Naive thymus-derived CD8-positive, alpha-beta T cell (primary cell): ENCODE measurements around the gene MAP3K21. TPM values are rescaled to one million over a fixed set of nuclear protein-coding genes. Genes with fewer than 3 reads are reported as not detected.

Source experiments
- ATAC-seq, 2 donors: fragments of 150-1000 bp; cut with Tn5 transposase in 1 of 2; sonication (Bioruptor Pico), chemical (Tn5 transposase) in 1 of 2; 1 replicate in 1 of 2; 2 replicates in 1 of 2; pipeline ENCODE4 v1.10.0; 2021; ENCODE audit warnings: mild to moderate bottlenecking in 2 of 2, moderate library complexity in 2 of 2
- POLR2A ChIA-PET: fragments of 350-600 bp; sonication (Branson Sonifier 250); formaldehyde crosslinking; loops from one replicate; lab custom pipeline; 2021; ENCODE audit warnings: antibody characterized with exemption; lab: Charles Lee
- DNase-seq, 10 donors: peaks; one replicate each; pipeline versions ENCODE4 v3.0.0 to v3.0.0-alpha.2; 2020 to 2022
- H3K27ac Mint-ChIP-seq, 10 donors: one replicate each; pipeline ENCODE4 v1.8.0; 2020 to 2022; ENCODE audit warnings: mild to moderate bottlenecking in 10 of 10, mixed read lengths in 10 of 10, moderate library complexity in 4 of 10, inconsistent platforms in 1 of 10
- H3K27me3 Mint-ChIP-seq, 5 donors: one replicate each; pipeline ENCODE4 v1.8.0; 2021 to 2022; ENCODE audit warnings: mixed read lengths in 5 of 5
- H3K36me3 Mint-ChIP-seq, 3 donors: one replicate each; pipeline ENCODE4 v1.8.0; 2020 to 2022; ENCODE audit warnings: mixed read lengths in 3 of 3, mild to moderate bottlenecking in 2 of 3, inconsistent platforms in 1 of 3
- H3K4me1 Mint-ChIP-seq, 4 donors: one replicate each; pipeline ENCODE4 v1.8.0; 2021 to 2022; ENCODE audit warnings: mixed read lengths in 4 of 4
- H3K4me3 Mint-ChIP-seq, 10 donors: one replicate each; pipeline ENCODE4 v1.8.0; 2020 to 2022; ENCODE audit warnings: mild to moderate bottlenecking in 10 of 10, mixed read lengths in 10 of 10, moderate library complexity in 6 of 10, inconsistent platforms in 1 of 10
- H3K9me3 Mint-ChIP-seq, 9 donors: one replicate each; pipeline ENCODE4 v1.8.0; 2020 to 2022; ENCODE audit warnings: mixed read lengths in 9 of 9, mild to moderate bottlenecking in 3 of 9, inconsistent platforms in 1 of 9, moderate library complexity in 1 of 9
- polyA plus RNA-seq, 3 donors: library from polyadenylated mRNA; unstranded; fragments of 300-500 nt; fragmentation: Illumina TruSeq; gene quantifications; one replicate each; pipeline ENCODE4 v1.2.3, GENCODE V29; 2021
- total RNA-seq, 8 experiments: library from RNA in 2 of 8; stranded (reverse) in 2 of 8; gene quantifications; one replicate each; pipeline ENCODE4 v1.2.3 and lab custom pipeline; 2021 to 2026

MAP3K21 gene
- total and polyA plus RNA-seq, 5 experiments from 2014 or later, result 0.06 to 1.4 (median 0.27) TPM

DNA sequence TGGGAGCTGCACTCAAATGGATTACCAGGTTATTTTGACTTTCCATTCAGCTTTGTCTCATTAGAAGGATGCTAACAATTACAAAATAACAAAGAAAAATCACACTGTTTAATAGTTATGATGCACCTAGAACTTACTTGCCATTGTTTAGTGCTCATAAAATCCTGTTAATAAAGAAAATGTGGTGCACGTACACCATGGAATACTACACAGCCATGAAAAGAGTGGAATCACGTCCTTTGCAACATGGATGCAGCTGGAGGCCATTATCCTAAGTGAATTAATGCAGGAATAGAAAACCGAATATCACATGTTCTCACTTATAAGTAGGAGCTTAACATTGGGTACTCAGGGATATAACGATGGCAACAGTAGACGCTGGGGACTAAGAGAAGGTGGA, 19.8 kb downstream of the MAP3K21 start:
- POLR2A ChIA-PET, result no interaction called here
- no peaks in the 10 kb centered on the region for H3K36me3 Mint-ChIP-seq
- H3K9me3 Mint-ChIP-seq, result peaks cover 0 to 3% (median 0%) of the 10 kb centered on the region in 9 donors
- ATAC-seq, result no peak
- no peak overlapping the region for H3K27ac Mint-ChIP-seq
- DNase-seq, result no peak
- no peaks in the 10 kb centered on the region for H3K4me1 Mint-ChIP-seq
- H3K27me3 Mint-ChIP-seq, result peaks cover 1 to 19% (median 13%) of the 10 kb centered on the region in 5 donors
- no peak overlapping the region for H3K4me3 Mint-ChIP-seq

DNA sequence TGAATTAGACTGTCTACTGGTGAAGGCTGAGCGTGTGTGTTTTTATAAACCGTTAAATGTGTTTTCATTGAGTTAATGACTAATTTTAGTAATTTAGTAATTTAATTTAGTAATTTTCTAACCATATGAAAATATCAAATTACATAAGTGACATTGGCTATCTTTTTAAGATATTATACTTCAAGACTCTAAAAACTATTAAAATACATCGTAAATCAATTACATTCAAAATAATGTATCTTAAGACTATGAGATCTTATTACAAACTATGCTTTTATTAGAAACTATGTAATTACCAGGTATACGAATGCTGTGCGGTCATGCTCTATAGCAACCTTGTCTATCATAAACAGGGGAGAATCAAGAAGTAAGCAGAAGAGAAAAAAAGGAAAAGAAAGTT, 21.6 kb downstream of the MAP3K21 start:
- ATAC-seq (no peak), DNase-seq (no peak)
- Mint-ChIP-seq H3K9me3 (peaks cover 0 to 2% (median 0%) of the 10 kb centered on the region in 9 donors), H3K4me3 (no peak overlapping the region), H3K4me1 (no peaks in the 10 kb centered on the region), H3K27me3 (peaks cover 0 to 2% (median 1%) of the 10 kb centered on the region in 5 donors), H3K36me3 (no peaks in the 10 kb centered on the region), H3K27ac (no peak overlapping the region)
- POLR2A ChIA-PET, result no interaction called here

DNA sequence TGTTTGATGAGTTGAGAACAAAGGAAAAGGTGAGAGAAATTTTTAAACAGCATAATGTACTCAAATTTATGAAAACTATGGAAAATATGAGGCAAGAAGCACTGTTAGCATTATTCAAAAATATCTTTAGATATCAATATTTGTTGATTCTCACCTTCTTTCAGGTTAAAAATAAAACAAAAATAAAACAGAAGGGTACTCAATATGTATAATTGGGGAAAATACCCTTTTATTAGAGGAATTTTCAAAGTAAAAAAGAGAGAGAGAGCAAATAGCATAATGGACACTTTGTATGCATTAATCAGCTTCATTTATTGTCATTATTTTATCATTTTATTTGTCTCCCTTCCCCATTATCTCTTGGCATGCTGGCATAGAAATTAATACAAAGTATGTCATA, 27.5 kb downstream of the MAP3K21 start:
- DNase-seq, result no peak
- Mint-ChIP-seq H3K36me3 (no peaks in the 10 kb centered on the region), H3K9me3 (no peaks in the 10 kb centered on the region), H3K27me3 (peaks cover 0 to 7% (median 0%) of the 10 kb centered on the region in 5 donors), H3K4me3 (no peak overlapping the region), H3K4me1 (peaks cover 0 to 5% (median 0%) of the 10 kb centered on the region in 4 donors), H3K27ac (no peak overlapping the region)
- POLR2A ChIA-PET, result no interaction called here
- no peak for ATAC-seq

DNA sequence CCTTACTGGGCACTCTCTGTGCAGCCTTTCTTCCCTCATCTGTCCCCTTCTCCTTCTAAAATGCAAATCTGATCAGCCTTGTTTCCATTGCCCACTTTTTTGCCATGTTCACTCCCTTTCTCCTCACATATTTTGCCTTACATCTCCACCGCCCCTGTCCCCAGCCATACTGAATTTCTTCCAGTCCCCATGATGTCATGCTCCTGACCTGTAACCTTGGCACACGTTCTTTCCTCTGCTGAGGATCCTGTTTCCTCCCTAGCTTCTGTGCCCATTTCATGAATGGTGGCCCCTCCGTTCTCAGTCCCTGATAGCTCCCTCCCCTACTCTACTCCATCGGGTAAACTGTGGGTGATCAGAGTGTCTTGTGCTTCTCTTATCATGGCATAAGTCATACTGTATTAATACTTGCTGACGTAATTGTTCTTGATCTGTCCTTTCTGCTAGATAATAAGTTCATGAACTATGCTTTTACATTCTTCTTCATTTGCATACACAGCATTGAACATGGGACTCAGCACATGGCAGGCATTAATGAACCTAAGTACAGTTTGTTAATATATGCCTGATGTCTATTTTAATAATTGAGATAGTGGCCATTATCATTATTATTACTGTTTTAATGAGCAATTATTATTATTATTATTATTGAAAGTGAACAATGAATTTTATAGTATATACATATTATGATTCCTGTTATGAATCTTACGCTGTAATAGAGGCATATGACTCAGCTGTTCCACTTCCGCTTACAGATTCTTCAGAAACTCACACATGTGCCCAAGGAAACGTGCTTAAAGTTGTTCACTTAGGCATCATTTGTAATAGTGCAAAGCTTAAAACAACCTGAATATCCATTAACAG, 28.5 kb downstream of the MAP3K21 start:
- peaks cover 0 to 5% (median 0%) of the 10 kb centered on the region in 4 donors for H3K4me1 Mint-ChIP-seq
- H3K9me3 Mint-ChIP-seq, result no peaks in the 10 kb centered on the region
- ATAC-seq, result no peak
- DNase-seq, result no peak
- H3K36me3 Mint-ChIP-seq, result no peaks in the 10 kb centered on the region
- no peak overlapping the region for H3K4me3 Mint-ChIP-seq
- peaks cover 0 to 10% (median 2%) of the 10 kb centered on the region in 5 donors for H3K27me3 Mint-ChIP-seq
- POLR2A ChIA-PET, result no interaction called here
- peak overlapping the region in 1 of 10 donors; percentile 46 for H3K27ac Mint-ChIP-seq

DNA sequence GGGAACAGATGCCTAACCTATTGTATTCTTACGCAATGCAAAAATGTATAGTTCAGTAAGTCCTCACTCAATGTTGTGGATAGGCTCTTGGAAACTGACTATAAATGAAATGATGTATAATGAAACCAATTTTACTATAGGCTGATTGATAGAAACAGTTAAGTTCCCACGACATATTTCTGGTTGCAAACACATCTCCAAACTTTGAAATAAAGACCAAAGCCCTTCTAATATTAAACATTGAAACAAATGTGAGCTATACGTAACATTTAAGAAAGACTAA, 29.1 kb downstream of the MAP3K21 start:
- DNase-seq (no peak), ATAC-seq (no peak)
- Mint-ChIP-seq H3K27ac (no peak overlapping the region), H3K27me3 (peaks cover 0 to 13% (median 2%) of the 10 kb centered on the region in 5 donors), H3K4me3 (no peak overlapping the region), H3K9me3 (no peaks in the 10 kb centered on the region), H3K4me1 (peaks cover 0 to 5% (median 0%) of the 10 kb centered on the region in 4 donors), H3K36me3 (no peaks in the 10 kb centered on the region)
- POLR2A ChIA-PET, result no interaction called here

DNA sequence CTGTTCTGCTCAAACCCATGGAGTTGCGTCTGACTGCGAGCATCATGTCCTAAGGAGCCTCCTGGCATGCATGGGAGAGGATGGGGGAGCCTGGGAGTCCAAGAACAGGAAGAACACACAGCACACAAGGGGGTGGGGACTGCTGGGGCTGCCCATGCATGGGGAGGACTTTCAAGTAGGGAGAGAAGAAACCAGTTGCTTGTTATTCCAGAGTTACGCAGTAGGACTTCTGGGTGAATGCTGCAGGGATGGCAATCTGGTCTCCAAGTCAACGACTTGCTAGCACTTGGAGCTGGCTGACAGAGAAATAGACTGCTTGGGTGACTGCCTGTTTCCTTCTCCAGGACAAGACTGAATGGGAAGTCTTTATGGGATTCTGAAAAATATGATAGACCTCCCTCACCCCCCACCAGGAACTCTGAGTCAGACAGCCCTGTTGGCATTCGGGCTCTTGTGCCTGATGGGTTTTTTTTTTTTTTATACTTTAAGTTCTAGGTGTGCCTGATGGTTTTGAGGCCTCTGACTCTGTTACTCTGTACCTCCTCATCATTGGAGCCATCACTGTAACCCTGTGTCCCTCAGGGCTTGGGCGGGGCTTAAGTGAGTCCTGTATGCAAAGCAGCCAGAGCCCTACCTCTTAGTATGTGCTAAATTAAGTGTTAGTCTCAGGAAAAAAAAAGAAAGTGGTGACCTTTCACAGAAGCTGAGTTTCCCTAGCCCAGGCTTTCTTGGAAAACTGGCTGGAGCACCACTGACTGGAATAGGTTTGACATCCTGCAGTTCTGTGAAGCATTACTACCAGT, 30.3 kb downstream of the MAP3K21 start:
- H3K4me1 Mint-ChIP-seq, result peaks cover 0 to 5% (median 0%) of the 10 kb centered on the region in 4 donors
- H3K27me3 Mint-ChIP-seq, result peaks cover 0 to 17% (median 2%) of the 10 kb centered on the region in 5 donors
- POLR2A ChIA-PET, result no interaction called here
- H3K36me3 Mint-ChIP-seq, result no peaks in the 10 kb centered on the region
- ATAC-seq (no peak), DNase-seq (no peak)
- H3K4me3 Mint-ChIP-seq, result no peak overlapping the region
- H3K27ac Mint-ChIP-seq, result no peak overlapping the region
- no peaks in the 10 kb centered on the region for H3K9me3 Mint-ChIP-seq

DNA sequence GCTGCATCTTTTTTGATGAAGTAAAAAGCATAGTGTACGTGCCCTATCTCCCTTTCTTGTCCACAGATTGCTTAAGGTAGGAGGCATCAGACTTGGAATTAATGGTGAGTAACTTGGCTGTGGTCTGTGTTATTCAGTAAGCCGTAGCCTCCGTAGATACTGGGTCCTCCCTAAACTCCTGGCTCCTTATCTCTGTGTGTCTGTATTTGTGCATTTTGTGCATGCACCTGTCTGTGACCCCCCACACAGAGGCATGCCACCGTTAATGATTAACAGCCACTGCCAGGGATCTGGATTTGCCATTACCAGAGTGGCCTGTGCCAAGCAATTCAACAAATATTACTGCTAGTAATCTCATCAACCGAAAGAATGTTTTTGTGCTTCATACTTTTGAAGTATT, 31.9 kb downstream of the MAP3K21 start:
- peaks cover 0 to 5% (median 0%) of the 10 kb centered on the region in 4 donors for H3K4me1 Mint-ChIP-seq
- POLR2A ChIA-PET, result no interaction called here
- H3K27ac Mint-ChIP-seq, result no peak overlapping the region
- peaks cover 0 to 17% (median 3%) of the 10 kb centered on the region in 5 donors for H3K27me3 Mint-ChIP-seq
- DNase-seq (no peak), ATAC-seq (no peak)
- H3K4me3 Mint-ChIP-seq, result no peak overlapping the region
- no peaks in the 10 kb centered on the region for H3K9me3 Mint-ChIP-seq
- no peaks in the 10 kb centered on the region for H3K36me3 Mint-ChIP-seq

DNA sequence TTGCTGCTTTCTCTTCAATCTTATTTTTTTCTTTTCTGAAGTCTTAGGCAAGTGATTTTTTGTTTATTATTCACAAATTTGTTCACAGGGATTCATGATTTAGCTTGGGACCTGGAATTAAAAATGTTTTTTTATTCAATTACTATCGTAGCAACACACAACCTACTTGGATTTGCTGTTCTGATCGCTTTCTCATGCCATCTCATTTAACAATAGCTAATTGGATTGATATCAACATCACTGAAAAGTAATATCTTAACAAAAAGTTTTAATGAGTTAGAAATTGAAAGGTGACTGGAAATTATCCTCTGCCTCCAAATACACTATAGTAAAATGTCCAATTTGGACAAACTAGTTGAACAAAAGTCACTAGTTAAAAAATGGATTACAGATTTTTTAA, 32.4 kb downstream of the MAP3K21 start:
- POLR2A ChIA-PET, result no interaction called here
- Mint-ChIP-seq H3K27ac (no peak overlapping the region), H3K9me3 (no peaks in the 10 kb centered on the region), H3K27me3 (peaks cover 0 to 17% (median 4%) of the 10 kb centered on the region in 5 donors), H3K36me3 (no peaks in the 10 kb centered on the region), H3K4me1 (peaks cover 0 to 5% (median 0%) of the 10 kb centered on the region in 4 donors), H3K4me3 (no peak overlapping the region)
- DNase-seq, result no peak
- no peak for ATAC-seq

DNA sequence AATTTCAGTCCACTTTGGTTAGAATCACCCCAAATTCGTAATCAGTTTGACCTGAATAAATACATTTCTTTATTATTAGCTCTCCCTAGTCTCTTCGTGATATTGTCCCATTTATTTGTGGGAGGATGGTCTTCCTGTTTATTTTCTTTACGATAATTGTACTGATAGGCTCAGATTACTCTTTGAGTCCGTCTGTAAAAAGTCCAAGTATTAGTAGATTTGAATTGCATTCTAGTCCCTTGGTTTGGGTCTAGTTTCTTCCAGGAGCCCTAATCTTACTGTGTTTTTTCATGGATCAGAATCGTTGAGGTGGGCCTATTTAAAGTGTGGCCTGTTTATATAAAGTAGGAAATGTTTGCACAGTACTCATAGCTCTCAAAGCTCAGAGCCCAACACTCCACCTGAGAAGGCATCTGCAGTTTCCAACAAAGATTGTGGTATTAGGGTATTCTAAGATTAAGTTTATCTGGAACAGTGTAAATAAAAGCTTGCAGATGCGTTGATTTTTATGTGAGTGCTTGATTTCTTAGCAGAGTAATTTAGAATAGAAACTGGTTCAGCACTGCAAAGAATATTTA, 33.1 kb downstream of the MAP3K21 start:
- H3K36me3 Mint-ChIP-seq, result no peaks in the 10 kb centered on the region
- peaks cover 0 to 5% (median 0%) of the 10 kb centered on the region in 4 donors for H3K4me1 Mint-ChIP-seq
- no peak overlapping the region for H3K4me3 Mint-ChIP-seq
- H3K9me3 Mint-ChIP-seq, result no peaks in the 10 kb centered on the region
- POLR2A ChIA-PET, result no interaction called here
- peaks cover 0 to 16% (median 4%) of the 10 kb centered on the region in 5 donors for H3K27me3 Mint-ChIP-seq
- no peak for DNase-seq
- ATAC-seq, result no peak
- H3K27ac Mint-ChIP-seq, result no peak overlapping the region

DNA sequence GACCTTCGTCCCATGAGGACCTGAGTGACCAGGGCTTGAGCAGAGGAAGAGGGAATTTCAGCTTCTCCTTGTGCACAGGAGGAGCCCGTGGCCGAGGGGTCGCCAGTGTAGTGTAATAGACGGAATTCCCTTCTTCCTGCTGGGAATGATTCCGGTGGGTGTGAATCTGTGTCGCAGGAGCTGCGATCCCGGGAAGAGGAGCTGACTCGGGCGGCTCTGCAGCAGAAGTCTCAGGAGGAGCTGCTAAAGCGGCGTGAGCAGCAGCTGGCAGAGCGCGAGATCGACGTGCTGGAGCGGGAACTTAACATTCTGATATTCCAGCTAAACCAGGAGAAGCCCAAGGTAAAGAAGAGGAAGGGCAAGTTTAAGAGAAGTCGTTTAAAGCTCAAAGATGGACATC, 34.4 kb downstream of the MAP3K21 start:
- Mint-ChIP-seq H3K36me3 (no peaks in the 10 kb centered on the region), H3K4me3 (no peak overlapping the region), H3K27me3 (peaks cover 0 to 10% (median 4%) of the 10 kb centered on the region in 5 donors), H3K4me1 (peaks cover 0 to 3% (median 0%) of the 10 kb centered on the region in 4 donors), H3K27ac (no peak overlapping the region), H3K9me3 (no peaks in the 10 kb centered on the region)
- POLR2A ChIA-PET, result no interaction called here
- ATAC-seq, result no peak
- no peak for DNase-seq

DNA sequence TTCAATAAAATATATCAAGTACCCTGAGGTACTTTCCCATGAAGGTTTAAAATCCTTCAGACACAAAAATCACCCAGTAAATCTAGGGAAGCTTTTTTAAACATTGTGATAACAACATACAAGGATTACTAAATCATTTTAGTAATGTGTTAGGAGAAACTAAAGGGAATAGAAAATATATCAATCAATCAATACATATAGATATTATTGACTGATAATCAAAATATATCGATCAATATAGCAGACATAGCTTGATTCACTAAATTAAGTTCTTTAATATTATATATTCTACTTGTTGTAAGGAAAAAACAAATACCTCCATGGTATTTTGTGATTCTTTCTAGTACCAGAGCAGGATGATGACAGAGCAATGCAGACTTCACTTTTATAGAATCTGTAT, 35.2 kb downstream of the MAP3K21 start:
- POLR2A ChIA-PET, result no interaction called here
- DNase-seq, result no peak
- peaks cover 0 to 10% (median 4%) of the 10 kb centered on the region in 5 donors for H3K27me3 Mint-ChIP-seq
- no peaks in the 10 kb centered on the region for H3K9me3 Mint-ChIP-seq
- H3K36me3 Mint-ChIP-seq, result no peaks in the 10 kb centered on the region
- no peak for ATAC-seq
- no peak overlapping the region for H3K27ac Mint-ChIP-seq
- H3K4me1 Mint-ChIP-seq, result no peaks in the 10 kb centered on the region
- no peak overlapping the region for H3K4me3 Mint-ChIP-seq

DNA sequence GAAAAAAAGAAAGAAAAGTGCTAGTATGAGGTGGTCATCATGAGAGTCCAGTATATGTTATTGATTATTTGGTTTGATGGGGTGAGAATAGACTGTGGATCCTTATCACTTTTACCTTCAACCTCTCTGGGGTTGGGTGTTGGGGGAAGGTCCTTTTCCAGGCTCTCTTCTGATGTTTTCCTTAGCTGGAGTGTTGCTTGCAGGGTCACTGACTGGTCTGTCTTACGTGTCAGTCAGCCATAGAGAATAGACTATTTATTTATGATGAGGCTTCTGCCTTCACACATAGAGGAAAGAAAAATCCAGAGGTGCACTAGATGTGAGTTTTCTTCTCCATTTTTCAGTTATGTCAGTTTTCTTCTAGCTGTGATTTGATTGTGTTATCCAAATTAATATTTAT, 36.5 kb downstream of the MAP3K21 start:
- ATAC-seq (no peak), DNase-seq (no peak)
- no peaks in the 10 kb centered on the region for H3K36me3 Mint-ChIP-seq
- POLR2A ChIA-PET, result no interaction called here
- H3K9me3 Mint-ChIP-seq, result no peaks in the 10 kb centered on the region
- H3K27me3 Mint-ChIP-seq, result peaks cover 0 to 10% (median 5%) of the 10 kb centered on the region in 5 donors
- H3K27ac Mint-ChIP-seq, result no peak overlapping the region
- no peaks in the 10 kb centered on the region for H3K4me1 Mint-ChIP-seq
- H3K4me3 Mint-ChIP-seq, result no peak overlapping the region
